GM19351 (cell line): ENCODE measurements around the gene SARDH.

ENCODE experiments used
- ATAC-seq: cut with Tn5 transposase; IDR thresholded peaks from one replicate; pipeline ENCODE4 v1.9.1; 2021; ENCODE audit warnings: mild to moderate bottlenecking, moderate library complexity; ENCODE audit not compliant: unreplicated experiment

The SARDH gene

GRCh38 chr9:133737774-133738639 is at the start of gene SARDH:
SARDH (minus strand) TSS chr9:133738352; CDS start chr9:133734173, 4,179 bp downstream.
- ATAC-seq: no peak

GRCh38 chr9:133787754-133788025 is 49.5 kb upstream of the SARDH start:
- ATAC-seq: peak; percentile 77

GRCh38 chr9:133786907-133787753 is 49.0 kb upstream of the SARDH start:
- ATAC-seq: no peak

GRCh38 chr9:133786371-133786753 is 48.2 kb upstream of the SARDH start:
- no peak for ATAC-seq

GRCh38 chr9:133785753-133786370 is 47.7 kb upstream of the SARDH start:
- ATAC-seq: no peak

GRCh38 chr9:133784731-133785561 is 46.8 kb upstream of the SARDH start:
- no peak for ATAC-seq

GRCh38 chr9:133783331-133783731 is 45.2 kb upstream of the SARDH start:
- no peak for ATAC-seq

- ATAC-seq: no peak
Measured at GRCh38 chr9:133782157-133783130, 44.3 kb upstream of the SARDH start.

- no peak for ATAC-seq
Measured at GRCh38 chr9:133781828-133782135, 43.6 kb upstream of the SARDH start.

GRCh38 chr9:133780962-133781827 is 43.0 kb upstream of the SARDH start:
- no peak for ATAC-seq

- no peak for ATAC-seq
Measured at GRCh38 chr9:133780404-133780945, 42.3 kb upstream of the SARDH start.

GRCh38 chr9:133779516-133780403 is 41.6 kb upstream of the SARDH start:
- ATAC-seq: no peak

- ATAC-seq: no peak
Measured at GRCh38 chr9:133779081-133779480, 40.9 kb upstream of the SARDH start.

GRCh38 chr9:133778336-133779013 is 40.3 kb upstream of the SARDH start:
- ATAC-seq: no peak

GRCh38 chr9:133777871-133778270 is 39.7 kb upstream of the SARDH start:
- ATAC-seq: no peak

- no peak for ATAC-seq
Measured at GRCh38 chr9:133777068-133777791, 39.1 kb upstream of the SARDH start.
